Common myeloid progenitor, CD34-positive (primary cell): ENCODE data around the gene RAB20.

Source experiments
- CTCF ChIA-PET: fragments of 350-600 bp; sonication (Branson Sonifier 250); formaldehyde crosslinking; loops from one replicate; lab custom pipeline; 2021; ENCODE audit warnings: antibody characterized with exemption; lab: Charles Lee
- POLR2A ChIA-PET: fragments of 350-600 bp; sonication (Branson Sonifier 250); formaldehyde crosslinking; loops from one replicate; lab custom pipeline; 2021; ENCODE audit warnings: antibody characterized with exemption; lab: Charles Lee
- DNase-seq, 3 donors: peaks; one replicate each; pipeline versions ENCODE4 v3.0.0 to v3.0.0-alpha.2; 2013
- H3K27ac ChIP-seq, 2 experiments: 1 replicate in 1 of 2; 2 replicates in 1 of 2; pipeline ENCODE4 v1.7.0; 2013; ENCODE audit warnings: inconsistent platforms in 2 of 2, low read length in 2 of 2, mild to moderate bottlenecking in 2 of 2, low read depth in 1 of 2, moderate library complexity in 1 of 2; ENCODE audit not compliant: severe bottlenecking in 2 of 2, insufficient read depth in 1 of 2, poor library complexity in 1 of 2
- H3K27me3 ChIP-seq, 5 experiments: replicated peaks in 2 of 5; 1 replicate in 3 of 5; 2 replicates in 2 of 5; pipeline versions ENCODE4 v1.6.1 to v1.7.0; 2013; ENCODE audit warnings: low read length in 4 of 5, mild to moderate bottlenecking in 2 of 5, moderate library complexity in 2 of 5, inconsistent platforms in 1 of 5; ENCODE audit not compliant: insufficient read depth in 5 of 5, control insufficient read depth in 4 of 5
- H3K36me3 ChIP-seq, 4 experiments: 1 replicate in 2 of 4; 2 replicates in 2 of 4; pipeline versions ENCODE4 v1.6.1 to v1.7.0; 2013; ENCODE audit warnings: low read length in 3 of 4, control low read depth in 1 of 4, mild to moderate bottlenecking in 1 of 4; ENCODE audit not compliant: control insufficient read depth in 4 of 4, insufficient read depth in 4 of 4
- H3K4me1 ChIP-seq, 4 experiments: 1 replicate in 3 of 4; 2 replicates in 1 of 4; pipeline versions ENCODE4 v1.6.1 to v1.7.1; 2013; ENCODE audit warnings: low read length in 3 of 4, mild to moderate bottlenecking in 3 of 4, control low read depth in 1 of 4, inconsistent platforms in 1 of 4, moderate library complexity in 1 of 4; ENCODE audit not compliant: control insufficient read depth in 4 of 4, insufficient read depth in 4 of 4; ENCODE audit errors: control extremely low read depth in 1 of 4
- H3K4me3 ChIP-seq, 7 experiments: 1 replicate in 4 of 7; 2 replicates in 3 of 7; pipeline versions ENCODE4 v1.5.1 to v1.7.0; 2013; ENCODE audit warnings: mild to moderate bottlenecking in 7 of 7, low read length in 6 of 7, moderate library complexity in 6 of 7, inconsistent platforms in 2 of 7, low read depth in 2 of 7, control low read depth in 1 of 7; ENCODE audit not compliant: insufficient read depth in 4 of 7, control insufficient read depth in 1 of 7; ENCODE audit errors: extremely low read depth in 1 of 7
- H3K9me3 ChIP-seq, 5 experiments: 1 replicate in 4 of 5; 2 replicates in 1 of 5; pipeline versions ENCODE4 v1.6.1 to v1.7.1; 2013; ENCODE audit warnings: low read length in 4 of 5, mild to moderate bottlenecking in 2 of 5, inconsistent platforms in 1 of 5, low read depth in 1 of 5, moderate library complexity in 1 of 5; ENCODE audit not compliant: control insufficient read depth in 4 of 5, insufficient read depth in 2 of 5; ENCODE audit errors: control extremely low read depth in 1 of 5
- WGBS: methylation state at CpG from one replicate; pipeline ENCODE4 v1.1.5; 2013; ENCODE audit not compliant: insufficient coverage; 5-methylcytosine and 5-hydroxymethylcytosine counted together

RAB20 gene

GRCh38 chr13:110562036-110562597 lies 595 bp upstream of the RAB20 start:
- H3K27ac ChIP-seq: no peak overlapping the region
- DNase-seq: peak in 1 of 3 donors; percentile 82
- H3K9me3 ChIP-seq: peaks cover 0 to 7% (median 0%) of the 10 kb centered on the region in 5 experiments
- H3K36me3 ChIP-seq: no peaks in the 10 kb centered on the region
- ChIA-PET POLR2A (interaction anchor here (0.6 kb wide), 1 partner anchor 153 kb away, joined by 3 read pairs; no protein-coding TSS in a partner anchor), CTCF (interaction anchor here (1.4 to 2.2 kb wide), 2 partner anchors 15 to 107 kb away, joined by 3 to 6 read pairs; no protein-coding TSS in a partner anchor)
- peaks cover 0 to 21% (median 20%) of the 10 kb centered on the region in 4 experiments for H3K4me1 ChIP-seq
- 25% methylated on average over 21 of the region's 24 CpGs for WGBS
- peaks cover 2 to 28% (median 10%) of the 10 kb centered on the region in 5 experiments for H3K27me3 ChIP-seq
- H3K4me3 ChIP-seq: peak overlapping the region; percentile 27 to 86 (median 70)

GRCh38 chr13:110560601-110561343 lies 750 bp downstream of the RAB20 start:
- Histone ChIP-seq H3K9me3 (peaks cover 0 to 13% (median 3%) of the 10 kb centered on the region in 5 experiments), H3K27ac (peak overlapping the region in 1 of 2 experiments; percentile 14), H3K4me3 (peak overlapping the region; percentile 58 to 86 (median 66)), H3K27me3 (peaks cover 2 to 28% (median 10%) of the 10 kb centered on the region in 5 experiments), H3K4me1 (peaks cover 0 to 25% (median 24%) of the 10 kb centered on the region in 4 experiments), H3K36me3 (no peaks in the 10 kb centered on the region)
- ChIA-PET POLR2A (interaction anchor here (0.7 kb wide), 1 partner anchor 66 kb away, joined by 3 read pairs; no protein-coding TSS in a partner anchor), CTCF (interaction anchor here (2.2 kb wide), 1 partner anchor 105 kb away, joined by 6 read pairs; no protein-coding TSS in a partner anchor)
- peak in 2 of 3 donors; percentile 15 to 16 for DNase-seq
- 2% methylated on average over 29 of the region's 29 CpGs for WGBS

- ChIA-PET CTCF (no interaction called here), POLR2A (no interaction called here)
- 99% methylated on average over 5 of the region's 6 CpGs for WGBS
- no peaks in the 10 kb centered on the region for H3K36me3 ChIP-seq
- H3K27me3 ChIP-seq: peaks cover 2 to 28% (median 9%) of the 10 kb centered on the region in 5 experiments
- peaks cover 0 to 13% (median 3%) of the 10 kb centered on the region in 5 experiments for H3K9me3 ChIP-seq
- H3K4me3 ChIP-seq: no peak overlapping the region
- peaks cover 0 to 32% (median 26%) of the 10 kb centered on the region in 4 experiments for H3K4me1 ChIP-seq
- no peak for DNase-seq
- H3K27ac ChIP-seq: no peak overlapping the region
Measured at GRCh38 chr13:110559986-110560385, 1.5 kb downstream of the RAB20 start.

- H3K4me3 ChIP-seq: no peak overlapping the region
- WGBS: over 99% methylated on average over 11 of the region's 15 CpGs
- ChIA-PET POLR2A (no interaction called here), CTCF (no interaction called here)
- H3K9me3 ChIP-seq: peaks cover 0 to 13% (median 3%) of the 10 kb centered on the region in 5 experiments
- H3K4me1 ChIP-seq: peaks cover 0 to 32% (median 26%) of the 10 kb centered on the region in 4 experiments
- no peaks in the 10 kb centered on the region for H3K36me3 ChIP-seq
- H3K27ac ChIP-seq: no peak overlapping the region
- DNase-seq: no peak
- peaks cover 2 to 25% (median 5%) of the 10 kb centered on the region in 5 experiments for H3K27me3 ChIP-seq
Measured at GRCh38 chr13:110559429-110559943, 2.0 kb downstream of the RAB20 start.

GRCh38 chr13:110557610-110558305 lies 3.8 kb downstream of the RAB20 start:
- Histone ChIP-seq H3K9me3 (peaks cover 0 to 13% (median 3%) of the 10 kb centered on the region in 5 experiments), H3K36me3 (no peaks in the 10 kb centered on the region), H3K4me3 (no peak overlapping the region), H3K27me3 (peaks cover 0 to 17% (median 5%) of the 10 kb centered on the region in 5 experiments), H3K4me1 (peaks cover 0 to 31% (median 25%) of the 10 kb centered on the region in 4 experiments), H3K27ac (no peak overlapping the region)
- ChIA-PET CTCF (no interaction called here), POLR2A (interaction anchor here (0.6 kb wide), 1 partner anchor 993 kb away, joined by 8 read pairs; no protein-coding TSS in a partner anchor)
- DNase-seq: no peak
- WGBS: 98% methylated on average over 17 of the region's 23 CpGs

GRCh38 chr13:110557082-110557481 lies 4.4 kb downstream of the RAB20 start:
- CTCF ChIA-PET: no interaction called here
- H3K27ac ChIP-seq: no peak overlapping the region
- no peak for DNase-seq
- peaks cover 0 to 13% (median 3%) of the 10 kb centered on the region in 5 experiments for H3K9me3 ChIP-seq
- no peaks in the 10 kb centered on the region for H3K36me3 ChIP-seq
- H3K4me3 ChIP-seq: no peak overlapping the region
- peaks cover 0 to 24% (median 18%) of the 10 kb centered on the region in 4 experiments for H3K4me1 ChIP-seq
- POLR2A ChIA-PET: interaction anchor here (0.6 kb wide), 1 partner anchor 992 kb away, joined by 8 read pairs; no protein-coding TSS in a partner anchor
- 97% methylated on average over 5 of the region's 5 CpGs for WGBS
- H3K27me3 ChIP-seq: peaks cover 0 to 17% (median 5%) of the 10 kb centered on the region in 5 experiments
